ES-I3 (cell line): ENCODE measurements around the gene TMEM214.
"Not testable (repeated sequence)": the region's sequence is repeated elsewhere in the genome, so short reads cannot be mapped to it uniquely, and the experiment has no call there.

Experiments
- H3K36me3 ChIP-seq: 2 replicates; pipeline ENCODE4 v1.6.1; 2013; ENCODE audit warnings: mild to moderate bottlenecking, low read length, control low read depth, moderate library complexity; ENCODE audit not compliant: insufficient read depth
- H3K4me1 ChIP-seq: 2 replicates; pipeline ENCODE4 v1.6.1; 2013; ENCODE audit warnings: mild to moderate bottlenecking, control low read depth, low read length; ENCODE audit not compliant: insufficient read depth
- H3K9ac ChIP-seq: 2 replicates; pipeline ENCODE4 v1.6.1; 2013; ENCODE audit warnings: low read depth, mild to moderate bottlenecking, low read length, moderate library complexity
- H3K9me3 ChIP-seq: 2 replicates; pipeline ENCODE4 v1.6.1; 2013; ENCODE audit warnings: mild to moderate bottlenecking, low read length, moderate library complexity; ENCODE audit not compliant: control insufficient read depth, insufficient read depth

TMEM214 gene

DNA sequence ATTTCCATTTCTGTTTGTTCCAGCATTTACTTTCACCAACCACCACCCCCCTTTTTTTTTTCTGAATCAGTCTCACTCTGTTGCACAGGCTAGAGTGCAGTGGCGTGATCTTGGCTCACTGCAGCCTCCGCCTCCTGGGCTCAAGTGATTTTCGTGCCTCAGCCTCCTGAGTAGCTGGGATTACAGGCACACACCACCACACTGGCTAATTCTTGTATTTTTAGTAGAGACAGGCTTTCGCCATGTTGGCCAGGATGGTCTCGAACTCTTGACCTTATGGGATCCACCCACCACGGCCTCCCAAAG is 42.8 kb downstream of the TMEM214 start:
- not testable (repeated sequence) for H3K9me3 ChIP-seq, H3K9ac ChIP-seq, H3K36me3 ChIP-seq
- peaks cover 18% of the 10 kb centered on the region for H3K4me1 ChIP-seq

DNA sequence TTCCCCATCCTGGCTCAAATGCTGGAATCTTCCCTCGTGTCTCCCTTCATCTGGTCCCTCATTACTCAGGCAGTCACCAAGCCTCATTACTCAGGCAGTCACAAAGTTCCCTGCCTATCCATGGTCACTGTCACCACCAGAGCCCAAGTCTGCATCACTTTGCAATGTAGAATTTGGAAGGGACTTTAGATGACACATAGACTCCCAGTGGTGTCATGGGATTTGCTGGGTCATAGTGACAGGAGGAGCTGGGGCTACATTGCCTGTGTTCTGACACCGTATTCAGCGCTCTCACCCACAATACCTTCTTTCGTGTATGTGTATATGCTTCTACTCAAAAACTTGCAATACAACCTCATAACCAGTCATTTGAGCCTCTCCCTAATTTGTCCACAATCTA is 43.6 kb downstream of the TMEM214 start:
- peaks cover 17% of the 10 kb centered on the region; the same call in 1 of the 2 replicates for H3K4me1 ChIP-seq
- no peak overlapping the region for H3K9ac ChIP-seq
- H3K9me3 ChIP-seq: no peaks in the 10 kb centered on the region
- no peaks in the 10 kb centered on the region for H3K36me3 ChIP-seq

DNA sequence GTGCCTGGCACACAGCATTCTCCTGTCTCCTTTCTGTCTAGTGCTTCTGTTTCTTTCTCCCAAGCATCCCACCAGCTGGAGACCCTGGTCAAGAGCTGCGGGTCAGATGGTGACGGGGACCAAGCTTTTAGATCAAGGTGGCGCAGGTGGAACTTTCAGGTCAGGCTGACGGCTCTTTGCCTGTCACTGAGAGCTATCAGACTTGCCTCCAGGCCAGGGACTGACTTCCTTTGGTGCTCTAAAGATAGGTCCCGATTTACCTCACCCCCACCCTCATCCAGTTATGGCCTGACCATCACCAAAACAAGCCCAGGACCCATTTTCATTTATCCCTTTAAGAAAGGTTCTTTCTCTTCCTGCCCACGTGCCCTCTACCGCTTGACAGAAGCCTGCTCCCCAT is 44.5 kb downstream of the TMEM214 start:
- H3K9ac ChIP-seq: no peak overlapping the region
- no peaks in the 10 kb centered on the region for H3K9me3 ChIP-seq
- H3K4me1 ChIP-seq: peaks cover 21% of the 10 kb centered on the region; the same call in 1 of the 2 replicates
- H3K36me3 ChIP-seq: no peaks in the 10 kb centered on the region

DNA sequence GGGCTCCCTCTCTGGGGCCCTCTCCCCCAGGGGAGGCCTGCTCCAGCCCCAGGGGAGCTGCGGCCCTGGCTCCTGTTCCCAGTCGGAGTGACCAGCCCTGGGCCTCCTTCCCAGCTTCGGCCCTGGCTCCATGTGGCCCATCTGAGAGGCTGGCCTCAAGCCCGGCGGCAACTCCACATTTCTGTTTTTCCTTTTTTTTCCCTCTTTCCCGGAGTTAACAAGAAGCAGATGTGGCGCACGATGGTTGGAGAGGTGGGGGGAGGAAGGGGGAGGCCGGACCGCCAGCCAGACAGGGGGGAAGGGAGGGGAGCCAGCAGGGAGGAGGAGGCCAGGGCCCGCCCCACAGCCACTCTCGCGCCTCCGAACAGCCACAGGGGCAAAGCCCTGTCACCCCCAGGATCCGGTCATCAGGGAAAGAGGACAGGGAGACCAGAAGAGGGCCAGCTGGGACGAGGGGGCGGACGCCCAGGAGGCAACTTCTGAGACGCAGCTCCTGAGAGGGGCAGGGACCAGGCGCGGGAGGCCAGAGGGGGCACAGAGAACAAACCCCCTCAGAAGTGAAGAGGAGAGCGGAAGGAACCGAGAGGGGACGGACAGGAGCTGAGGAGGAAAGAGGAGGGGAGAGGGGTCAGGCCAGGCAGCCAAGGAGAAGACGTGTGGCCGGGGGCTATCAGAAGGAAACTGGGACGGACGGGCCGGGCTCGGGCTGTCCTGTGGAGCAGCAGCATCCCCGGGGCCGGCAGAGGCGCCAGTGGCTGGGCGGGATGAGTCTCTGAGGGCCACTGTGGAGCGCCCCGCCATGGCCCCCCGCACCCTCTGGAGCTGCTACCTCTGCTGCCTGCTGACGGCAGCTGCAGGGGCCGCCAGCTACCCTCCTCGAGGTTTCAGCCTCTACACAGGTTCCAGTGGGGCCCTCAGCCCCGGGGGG is 45.8 kb downstream of the TMEM214 start, which contains the start of gene EMILIN1:
EMILIN1 (plus strand) TSS at position 349 of the 928 bp plus-strand sequence; CDS start at position 800, 451 bp downstream.
- H3K4me1 ChIP-seq: peaks cover 18% of the 10 kb centered on the region; the same call in 1 of the 2 replicates
- peak within 1 kb of the TSS; percentile 46; the same call in 1 of the 2 replicates for H3K9ac ChIP-seq
- H3K36me3 ChIP-seq: no peaks in the 10 kb centered on the region
- no peaks in the 10 kb centered on the region for H3K9me3 ChIP-seq

DNA sequence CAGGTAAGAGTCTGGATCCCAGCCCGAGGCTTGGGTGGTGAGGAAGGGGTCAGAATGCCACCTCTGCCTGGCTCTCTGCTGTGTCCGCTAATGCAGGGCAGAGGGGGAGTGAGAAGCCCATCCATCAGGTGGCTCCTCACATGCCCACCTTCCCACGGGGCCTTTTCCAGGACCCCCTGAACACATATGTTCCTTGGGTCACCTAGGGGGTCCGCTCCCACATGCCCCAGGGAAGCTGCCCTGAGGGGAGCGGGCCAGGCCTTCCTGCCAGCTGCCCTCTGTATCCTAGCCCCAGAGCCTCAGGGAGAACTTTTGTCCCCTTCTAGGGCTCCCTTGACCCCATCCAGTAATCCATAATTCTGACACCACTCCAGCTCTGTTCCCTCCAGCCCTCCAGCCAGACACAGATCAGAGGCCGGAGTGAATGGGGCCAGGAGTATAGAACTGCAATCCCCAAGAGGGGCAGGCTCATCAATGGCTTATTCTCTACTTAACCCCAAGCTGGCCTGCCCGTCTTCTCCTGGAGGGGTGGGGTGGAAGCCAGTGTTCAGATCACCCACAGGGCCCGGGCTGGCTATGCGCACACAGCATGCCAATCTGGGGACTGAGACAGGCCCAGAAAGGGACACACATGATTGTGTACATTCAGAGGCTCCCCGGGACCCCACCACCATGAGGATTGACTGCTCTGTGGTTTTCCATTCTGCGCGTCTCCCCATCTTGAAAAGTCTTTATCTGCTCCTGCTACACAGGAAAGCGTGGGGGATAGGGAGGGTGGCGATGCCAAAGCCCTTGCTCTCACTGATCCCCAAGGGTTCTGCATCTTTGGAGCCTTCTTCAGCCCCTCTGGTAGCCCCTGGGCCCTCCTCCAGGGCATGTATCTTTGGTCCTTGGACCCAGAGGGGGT is 46.7 kb downstream of the TMEM214 start:
- no peaks in the 10 kb centered on the region for H3K9me3 ChIP-seq
- peaks cover 18% of the 10 kb centered on the region; the same call in 1 of the 2 replicates for H3K4me1 ChIP-seq
- peak overlapping the region; percentile 46; the same call in 1 of the 2 replicates for H3K9ac ChIP-seq
- no peaks in the 10 kb centered on the region for H3K36me3 ChIP-seq

DNA sequence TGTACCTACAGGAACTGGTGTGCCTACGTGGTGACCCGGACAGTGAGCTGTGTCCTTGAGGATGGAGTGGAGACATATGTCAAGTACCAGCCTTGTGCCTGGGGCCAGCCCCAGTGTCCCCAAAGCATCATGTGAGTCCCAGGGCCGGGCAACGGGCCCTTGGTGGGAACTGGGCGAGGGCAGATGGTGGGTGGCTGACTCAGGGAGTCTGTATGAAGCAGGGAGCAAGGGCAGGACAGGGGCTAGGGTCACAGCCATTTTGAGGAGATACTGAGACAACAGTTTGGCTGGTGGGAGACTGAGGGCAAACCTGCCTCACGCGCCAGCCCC is 47.3 kb downstream of the TMEM214 start:
- Histone ChIP-seq H3K9me3 (no peaks in the 10 kb centered on the region), H3K9ac (no peak overlapping the region), H3K36me3 (no peaks in the 10 kb centered on the region), H3K4me1 (peaks cover 18% of the 10 kb centered on the region; the same call in 1 of the 2 replicates)

DNA sequence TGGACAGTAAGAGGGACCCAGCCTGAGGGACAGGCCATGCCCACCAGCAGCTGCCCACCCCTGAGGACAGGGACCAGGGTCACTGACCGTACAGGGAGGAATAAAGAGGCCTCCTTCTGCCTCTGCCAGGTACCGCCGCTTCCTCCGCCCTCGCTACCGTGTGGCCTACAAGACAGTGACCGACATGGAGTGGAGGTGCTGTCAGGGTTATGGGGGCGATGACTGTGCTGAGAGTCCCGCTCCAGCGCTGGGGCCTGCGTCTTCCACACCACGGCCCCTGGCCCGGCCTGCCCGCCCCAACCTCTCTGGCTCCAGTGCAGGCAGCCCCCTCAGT is 47.8 kb downstream of the TMEM214 start:
- no peak overlapping the region for H3K9ac ChIP-seq

DNA sequence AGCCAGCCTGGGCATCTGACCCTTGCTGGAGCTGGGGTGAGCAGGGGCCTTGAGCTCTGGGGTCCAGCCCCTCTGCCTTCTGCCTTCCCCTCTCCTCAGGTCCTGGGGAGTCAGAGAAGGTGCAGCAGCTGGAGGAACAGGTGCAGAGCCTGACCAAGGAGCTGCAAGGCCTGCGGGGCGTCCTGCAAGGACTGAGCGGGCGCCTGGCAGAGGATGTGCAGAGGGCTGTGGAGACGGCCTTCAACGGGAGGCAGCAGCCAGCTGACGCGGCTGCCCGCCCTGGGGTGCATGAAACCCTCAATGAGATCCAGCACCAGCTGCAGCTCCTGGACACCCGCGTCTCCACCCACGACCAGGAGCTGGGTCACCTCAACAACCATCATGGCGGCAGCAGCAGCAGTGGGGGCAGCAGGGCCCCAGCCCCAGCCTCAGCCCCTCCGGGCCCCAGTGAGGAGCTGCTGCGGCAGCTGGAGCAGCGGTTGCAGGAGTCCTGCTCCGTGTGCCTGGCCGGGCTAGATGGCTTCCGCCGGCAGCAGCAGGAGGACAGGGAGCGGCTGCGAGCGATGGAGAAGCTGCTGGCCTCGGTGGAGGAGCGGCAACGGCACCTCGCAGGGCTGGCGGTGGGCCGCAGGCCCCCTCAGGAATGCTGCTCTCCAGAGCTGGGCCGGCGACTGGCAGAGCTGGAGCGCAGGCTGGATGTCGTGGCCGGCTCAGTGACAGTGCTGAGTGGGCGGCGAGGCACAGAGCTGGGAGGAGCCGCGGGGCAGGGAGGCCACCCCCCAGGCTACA is 49.4 kb downstream of the TMEM214 start:
- Histone ChIP-seq H3K36me3 (no peaks in the 10 kb centered on the region), H3K4me1 (peaks cover 9% of the 10 kb centered on the region; the same call in 1 of the 2 replicates), H3K9me3 (no peaks in the 10 kb centered on the region), H3K9ac (no peak overlapping the region)

More for the DNA sequence above, 47.8 kb downstream of the TMEM214 start:
- Histone ChIP-seq H3K36me3 (no peaks in the 10 kb centered on the region), H3K4me1 (peaks cover 18% of the 10 kb centered on the region; the same call in 1 of the 2 replicates), H3K9me3 (no peaks in the 10 kb centered on the region)

DNA sequence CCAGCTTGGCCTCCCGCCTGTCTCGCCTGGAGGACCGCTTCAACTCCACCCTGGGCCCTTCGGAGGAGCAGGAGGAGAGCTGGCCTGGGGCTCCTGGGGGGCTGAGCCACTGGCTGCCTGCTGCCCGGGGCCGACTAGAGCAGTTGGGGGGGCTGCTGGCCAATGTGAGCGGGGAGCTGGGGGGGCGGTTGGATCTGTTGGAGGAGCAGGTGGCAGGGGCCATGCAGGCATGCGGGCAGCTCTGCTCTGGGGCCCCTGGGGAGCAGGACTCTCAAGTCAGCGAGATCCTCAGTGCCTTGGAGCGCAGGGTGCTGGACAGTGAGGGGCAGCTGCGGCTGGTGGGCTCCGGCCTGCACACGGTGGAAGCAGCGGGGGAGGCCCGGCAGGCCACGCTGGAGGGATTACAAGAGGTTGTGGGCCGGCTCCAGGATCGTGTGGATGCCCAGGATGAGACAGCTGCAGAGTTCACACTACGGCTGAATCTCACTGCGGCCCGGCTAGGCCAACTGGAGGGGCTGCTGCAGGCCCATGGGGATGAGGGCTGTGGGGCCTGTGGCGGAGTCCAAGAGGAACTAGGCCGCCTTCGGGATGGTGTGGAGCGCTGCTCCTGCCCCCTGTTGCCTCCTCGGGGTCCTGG is 50.1 kb downstream of the TMEM214 start:
- Histone ChIP-seq H3K9ac (no peak overlapping the region), H3K36me3 (no peaks in the 10 kb centered on the region), H3K9me3 (no peaks in the 10 kb centered on the region), H3K4me1 (peaks cover 5% of the 10 kb centered on the region; the same call in 1 of the 2 replicates)

DNA sequence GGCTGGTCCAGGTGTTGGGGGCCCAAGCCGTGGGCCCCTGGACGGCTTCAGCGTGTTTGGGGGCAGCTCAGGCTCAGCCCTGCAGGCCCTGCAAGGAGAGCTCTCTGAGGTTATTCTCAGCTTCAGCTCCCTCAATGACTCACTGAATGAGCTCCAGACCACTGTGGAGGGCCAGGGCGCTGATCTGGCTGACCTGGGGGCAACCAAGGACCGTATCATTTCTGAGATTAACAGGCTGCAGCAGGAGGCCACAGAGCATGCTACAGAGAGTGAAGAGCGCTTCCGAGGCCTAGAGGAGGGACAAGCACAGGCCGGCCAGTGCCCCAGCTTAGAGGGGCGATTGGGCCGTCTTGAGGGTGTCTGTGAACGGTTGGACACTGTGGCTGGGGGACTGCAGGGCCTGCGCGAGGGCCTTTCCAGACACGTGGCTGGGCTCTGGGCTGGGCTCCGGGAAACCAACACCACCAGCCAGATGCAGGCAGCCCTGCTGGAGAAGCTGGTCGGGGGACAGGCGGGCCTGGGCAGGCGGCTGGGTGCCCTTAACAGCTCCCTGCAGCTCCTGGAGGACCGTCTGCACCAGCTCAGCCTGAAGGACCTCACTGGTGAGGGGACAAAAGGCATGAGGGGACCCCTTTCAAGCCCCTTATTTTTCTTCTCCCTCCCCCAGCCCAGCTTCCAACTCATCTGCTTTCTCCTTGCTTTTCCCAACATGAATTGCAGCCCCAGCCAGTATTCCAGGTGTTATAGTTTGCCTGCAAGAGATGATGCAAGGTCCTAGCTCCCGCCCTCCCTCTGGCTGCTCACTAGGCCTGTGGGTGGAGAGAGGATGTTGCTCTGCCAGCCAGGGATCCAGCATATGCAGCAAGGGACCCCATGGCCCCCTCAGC is 50.9 kb downstream of the TMEM214 start:
- H3K9me3 ChIP-seq: no peaks in the 10 kb centered on the region
- H3K9ac ChIP-seq: no peak overlapping the region
- H3K4me1 ChIP-seq: peaks cover 4% of the 10 kb centered on the region; the same call in 1 of the 2 replicates
- H3K36me3 ChIP-seq: no peaks in the 10 kb centered on the region

DNA sequence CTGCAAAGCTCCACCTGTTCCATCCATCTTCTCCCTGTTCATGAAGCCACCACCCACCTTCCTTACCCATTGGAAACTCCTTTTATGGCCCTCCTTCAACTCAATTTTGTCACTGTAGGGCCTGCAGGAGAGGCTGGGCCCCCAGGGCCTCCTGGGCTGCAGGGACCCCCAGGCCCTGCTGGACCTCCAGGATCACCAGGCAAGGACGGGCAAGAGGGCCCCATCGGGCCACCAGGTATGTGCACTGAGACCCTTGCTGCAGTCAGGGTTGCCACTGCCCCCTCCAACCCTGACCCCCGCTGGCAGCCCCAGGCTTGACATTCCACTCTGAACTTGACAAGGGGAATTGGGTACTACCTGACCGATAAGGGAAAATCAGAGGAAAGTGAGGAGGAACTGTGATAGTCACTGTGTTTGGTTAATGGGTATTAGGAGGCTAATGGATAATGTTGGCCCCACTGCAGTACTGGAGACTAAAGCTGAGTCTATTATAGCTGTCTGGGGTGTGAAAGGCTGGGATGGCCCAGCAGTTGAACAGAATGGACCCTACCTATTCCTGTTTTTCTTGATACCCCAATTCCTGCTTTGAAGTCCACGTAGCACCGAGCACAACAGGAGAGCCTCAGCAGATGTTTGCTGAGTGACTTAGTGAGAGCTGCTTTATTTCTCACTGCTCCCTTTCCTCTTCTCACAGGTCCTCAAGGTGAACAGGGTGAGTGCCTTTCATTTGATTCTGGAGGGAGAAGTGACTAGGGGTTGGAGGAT is 51.7 kb downstream of the TMEM214 start:
- H3K9ac ChIP-seq: no peak overlapping the region
- H3K9me3 ChIP-seq: no peaks in the 10 kb centered on the region
- no peaks in the 10 kb centered on the region for H3K36me3 ChIP-seq
- peaks cover 4% of the 10 kb centered on the region; the same call in 1 of the 2 replicates for H3K4me1 ChIP-seq

DNA sequence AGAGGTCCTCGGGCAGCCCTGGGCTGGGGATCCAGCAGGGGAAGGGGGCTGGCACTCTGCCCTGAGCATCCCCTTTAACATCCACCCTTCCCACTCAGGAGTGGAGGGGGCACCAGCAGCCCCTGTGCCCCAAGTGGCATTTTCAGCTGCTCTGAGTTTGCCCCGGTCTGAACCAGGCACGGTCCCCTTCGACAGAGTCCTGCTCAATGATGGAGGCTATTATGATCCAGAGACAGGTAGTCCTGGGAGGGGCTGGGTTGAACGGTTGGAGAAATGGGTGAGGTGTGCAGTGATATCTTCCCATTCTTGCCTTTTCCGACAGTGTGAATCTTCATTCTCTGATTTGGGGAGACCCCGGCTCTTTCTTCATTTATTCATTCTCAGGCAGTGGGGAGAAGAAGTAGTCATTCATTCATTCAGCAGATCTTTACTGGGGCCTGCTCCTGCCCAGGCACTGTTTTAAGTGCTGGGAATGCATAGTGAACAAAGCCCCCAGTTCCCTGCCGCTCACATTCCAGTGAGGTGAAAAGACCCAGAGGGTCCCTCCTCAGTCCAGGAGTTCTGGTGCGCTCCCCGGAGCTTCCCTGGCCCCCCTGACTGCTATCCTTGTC is 52.4 kb downstream of the TMEM214 start:
- Histone ChIP-seq H3K4me1 (peaks cover 4% of the 10 kb centered on the region; the same call in 1 of the 2 replicates), H3K9ac (peak overlapping the region; percentile 85)

More for the DNA sequence above, 52.4 kb downstream of the TMEM214 start:
- no peaks in the 10 kb centered on the region for H3K36me3 ChIP-seq
- no peaks in the 10 kb centered on the region for H3K9me3 ChIP-seq
